Retinal pigment epithelial cell (primary cell): Measurements from ENCODE around the gene TMEM131L.
"Not testable (repeated sequence)": the region's sequence is repeated elsewhere in the genome, so short reads cannot be mapped to it uniquely, and the experiment has no call there.

Source experiments
- DNase-seq: peaks from one replicate; pipeline ENCODE4 v3.0.0-alpha.2; 2010; ENCODE audit warnings: low read depth
- H3K4me3 ChIP-seq: 2 replicates; pipeline ENCODE4 v1.5.1; 2011; ENCODE audit warnings: mild to moderate bottlenecking, low read length, control low read depth, moderate library complexity
- TF ChIP-seq, protein P1 (sequence below): conservative IDR thresholded peaks from 2 replicates; pipeline ENCODE4 v1.5.1; 2011; ENCODE audit warnings: low read depth, low read length, control low read depth, inconsistent platforms

Gene TMEM131L

DNA sequence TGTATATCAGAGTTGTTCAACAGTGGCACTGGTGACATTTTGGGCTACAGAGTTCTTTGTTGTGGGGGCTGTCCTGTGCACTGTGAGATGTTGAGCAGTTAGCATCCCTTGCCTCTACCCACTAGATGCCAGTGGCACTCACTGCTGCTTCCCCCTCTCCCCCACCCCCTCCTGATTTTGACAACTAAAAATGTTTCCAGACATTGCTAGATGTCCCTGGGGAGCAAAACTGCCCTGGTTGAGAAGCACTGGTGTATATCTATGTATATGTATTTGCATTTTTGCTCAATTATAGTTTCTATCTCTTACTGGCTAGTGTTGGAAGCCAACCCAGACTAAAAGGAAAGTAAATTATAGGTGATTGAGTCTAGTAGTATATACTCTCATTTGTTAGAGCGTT, 2.4 kb downstream of the TMEM131L start:
- TF ChIP-seq, protein P1, sequence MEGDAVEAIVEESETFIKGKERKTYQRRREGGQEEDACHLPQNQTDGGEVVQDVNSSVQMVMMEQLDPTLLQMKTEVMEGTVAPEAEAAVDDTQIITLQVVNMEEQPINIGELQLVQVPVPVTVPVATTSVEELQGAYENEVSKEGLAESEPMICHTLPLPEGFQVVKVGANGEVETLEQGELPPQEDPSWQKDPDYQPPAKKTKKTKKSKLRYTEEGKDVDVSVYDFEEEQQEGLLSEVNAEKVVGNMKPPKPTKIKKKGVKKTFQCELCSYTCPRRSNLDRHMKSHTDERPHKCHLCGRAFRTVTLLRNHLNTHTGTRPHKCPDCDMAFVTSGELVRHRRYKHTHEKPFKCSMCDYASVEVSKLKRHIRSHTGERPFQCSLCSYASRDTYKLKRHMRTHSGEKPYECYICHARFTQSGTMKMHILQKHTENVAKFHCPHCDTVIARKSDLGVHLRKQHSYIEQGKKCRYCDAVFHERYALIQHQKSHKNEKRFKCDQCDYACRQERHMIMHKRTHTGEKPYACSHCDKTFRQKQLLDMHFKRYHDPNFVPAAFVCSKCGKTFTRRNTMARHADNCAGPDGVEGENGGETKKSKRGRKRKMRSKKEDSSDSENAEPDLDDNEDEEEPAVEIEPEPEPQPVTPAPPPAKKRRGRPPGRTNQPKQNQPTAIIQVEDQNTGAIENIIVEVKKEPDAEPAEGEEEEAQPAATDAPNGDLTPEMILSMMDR, result no peak
- no peak overlapping the region for H3K4me3 ChIP-seq
- DNase-seq, result no peak

DNA sequence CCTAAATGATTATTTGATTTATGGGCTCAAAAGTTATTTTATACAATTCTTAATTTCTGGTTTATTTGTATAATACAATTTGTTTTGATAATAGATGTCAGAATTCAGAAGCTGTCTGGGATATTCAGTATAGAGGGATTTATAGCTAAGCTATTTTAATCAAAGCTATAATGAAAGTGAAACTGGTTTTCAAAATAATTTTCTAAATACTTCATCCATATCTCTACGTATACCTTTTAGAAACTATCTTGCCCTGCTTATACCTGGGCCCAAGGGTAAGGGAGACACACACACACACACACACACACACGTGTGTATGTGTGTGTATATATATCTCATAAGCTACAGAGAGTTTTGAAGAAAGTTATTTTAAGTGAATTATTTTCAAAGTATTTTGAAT, 2.9 kb downstream of the TMEM131L start:
- H3K4me3 ChIP-seq, result no peak overlapping the region
- DNase-seq, result no peak

DNA sequence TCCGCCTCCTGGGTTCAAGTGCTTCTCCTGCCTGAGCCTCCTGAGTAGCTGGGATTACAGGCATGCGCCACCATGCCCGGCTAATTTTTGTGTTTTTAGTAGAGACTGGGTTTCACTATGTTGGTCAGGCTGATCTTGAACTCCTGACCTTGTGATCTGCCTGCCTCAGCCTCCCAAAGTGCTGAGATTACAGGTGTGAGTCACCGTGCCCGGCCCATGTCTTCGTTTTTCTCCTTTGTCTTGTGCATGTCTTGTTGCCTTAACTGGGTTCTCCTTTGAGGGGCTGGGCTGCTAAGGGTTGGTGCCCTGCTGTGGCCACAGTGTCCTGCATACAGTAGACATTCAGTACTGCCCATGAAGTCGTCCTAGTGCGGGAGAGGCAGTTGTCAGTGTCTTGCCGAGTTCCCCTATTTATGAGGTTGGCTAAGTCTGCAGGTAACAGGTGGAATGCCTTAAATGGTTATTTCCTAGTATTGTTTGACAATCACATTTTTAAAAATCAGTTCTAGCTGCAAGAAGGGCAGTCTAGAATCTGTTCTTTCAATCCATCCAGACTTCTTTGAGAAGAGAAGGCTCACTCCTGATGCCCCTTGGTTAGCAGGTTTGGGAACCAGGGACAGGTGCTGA, 5.0 kb downstream of the TMEM131L start:
- H3K4me3 ChIP-seq, DNase-seq: not testable (repeated sequence)

More for the DNA sequence above, 2.9 kb downstream of the TMEM131L start:
- TF ChIP-seq, protein P1, result no peak

DNA sequence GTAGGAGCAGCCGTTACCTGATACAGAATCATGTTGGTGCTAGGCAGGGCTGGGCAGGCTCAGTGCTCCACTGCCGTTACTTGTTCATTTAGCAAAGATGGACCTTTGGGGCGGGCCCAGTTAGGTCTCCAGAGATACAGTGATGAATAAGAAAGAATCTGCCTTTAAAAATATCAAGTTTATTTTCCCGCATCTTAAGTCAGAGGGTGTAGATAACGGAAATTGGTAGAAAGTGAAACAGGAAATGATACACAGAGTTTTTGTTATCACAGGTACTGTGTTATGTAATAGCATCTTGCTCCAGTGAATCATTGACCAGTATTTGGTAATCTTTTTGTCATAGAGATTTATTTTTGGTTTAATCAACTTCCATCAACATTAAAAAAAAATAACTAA, 5.5 kb downstream of the TMEM131L start:
- TF ChIP-seq, protein P1, result no peak
- no peak for DNase-seq
- H3K4me3 ChIP-seq, result no peak overlapping the region

DNA sequence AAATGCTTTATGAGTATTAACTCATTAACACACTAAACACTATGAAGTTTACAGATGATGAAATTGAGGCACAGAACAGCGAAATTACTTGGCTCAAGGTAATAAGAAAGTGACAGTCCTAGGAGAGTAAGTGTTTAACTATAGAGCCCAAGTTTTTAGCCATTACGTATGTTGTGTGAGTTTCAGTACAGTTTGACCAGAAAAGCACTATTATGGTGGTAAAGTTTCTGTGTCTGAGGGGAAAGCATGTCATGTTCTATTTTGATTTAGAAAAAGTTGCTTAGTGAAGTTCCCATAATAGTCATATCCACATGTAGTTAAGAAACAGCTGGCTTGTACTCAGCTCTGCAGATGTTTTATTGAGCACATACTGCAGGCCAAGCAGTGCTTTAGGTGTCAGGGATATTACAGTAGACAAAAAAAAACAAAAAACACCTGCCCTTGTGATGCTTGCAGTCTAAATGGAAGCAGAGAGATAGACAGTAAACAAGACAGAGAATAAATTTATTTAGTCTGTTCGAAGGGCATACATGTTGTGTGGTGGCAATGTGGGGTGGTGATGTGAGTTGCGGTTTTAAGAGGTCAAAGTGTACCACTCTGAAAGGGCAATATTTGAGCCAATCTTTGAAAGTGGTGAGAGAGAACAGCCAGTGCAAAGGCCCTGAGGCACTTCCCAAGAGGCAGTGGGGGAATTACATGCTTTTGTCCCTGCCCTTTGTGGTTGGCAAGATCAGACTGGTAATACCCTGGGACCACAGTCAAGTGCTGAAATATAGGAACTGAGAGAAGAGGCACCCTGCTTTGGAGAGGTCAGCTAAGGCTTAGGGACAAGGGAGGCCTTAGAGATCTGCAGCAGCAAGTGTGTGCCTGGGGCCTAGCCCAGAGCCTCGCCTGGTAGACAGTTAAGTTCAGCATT, 6.2 kb downstream of the TMEM131L start:
- DNase-seq, result no peak
- TF ChIP-seq, protein P1, result no peak
- H3K4me3 ChIP-seq, result no peak overlapping the region

DNA sequence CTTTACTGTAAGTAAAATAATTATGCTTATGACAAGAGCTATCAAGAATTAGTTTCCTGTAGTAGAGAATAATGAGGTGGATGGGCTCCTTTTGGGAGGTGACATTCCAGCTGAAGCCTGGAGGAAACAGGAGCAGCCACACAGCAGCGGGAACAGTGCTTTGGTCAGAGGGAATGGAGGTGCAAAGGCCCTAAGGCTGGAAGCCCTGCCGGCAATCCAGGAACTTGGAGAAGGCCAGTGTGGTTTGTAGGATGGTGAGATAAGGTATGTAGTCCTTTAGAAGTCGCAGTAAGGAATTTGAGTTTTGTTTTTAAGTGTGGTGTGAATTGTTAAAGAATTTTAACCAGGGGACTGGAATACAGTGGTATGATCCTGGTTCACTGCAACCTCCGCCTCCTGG, 8.1 kb downstream of the TMEM131L start:
- no peak for DNase-seq
- TF ChIP-seq, protein P1, result no peak
- H3K4me3 ChIP-seq, result no peak overlapping the region

DNA sequence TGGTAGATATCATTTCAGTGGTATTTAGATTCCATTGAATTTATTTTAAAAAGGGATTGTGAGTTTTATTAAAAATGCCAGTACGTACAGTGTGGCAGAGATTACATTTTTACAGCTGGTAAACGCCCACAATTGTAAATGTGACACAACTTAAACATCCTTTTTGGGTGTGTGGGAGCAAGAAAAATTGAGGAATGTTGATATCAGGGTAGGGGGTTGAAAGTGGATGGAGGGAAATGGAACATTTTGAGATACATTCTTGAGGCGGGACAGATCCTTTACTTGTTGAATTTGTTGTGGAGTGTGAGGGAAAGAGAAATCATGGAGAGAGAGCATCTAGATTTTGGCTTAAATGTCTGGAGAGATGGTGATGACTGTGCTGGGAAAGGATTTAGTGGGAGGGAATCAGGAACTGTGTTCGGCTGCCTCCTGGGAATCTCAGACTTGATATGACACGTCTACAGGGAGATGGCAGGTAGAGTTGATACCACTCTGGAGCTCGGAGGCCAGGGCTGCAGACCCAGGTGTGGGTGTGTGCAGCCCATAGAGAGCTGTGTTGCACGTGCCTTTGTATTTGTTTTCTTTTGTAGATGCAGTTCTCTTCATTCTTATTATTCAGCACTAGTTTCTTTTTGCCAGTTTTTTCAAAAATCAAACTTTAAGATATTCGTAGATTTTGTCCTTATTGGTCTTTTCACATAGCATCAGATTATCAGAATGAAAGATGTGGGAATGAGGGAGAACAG, 10.8 kb downstream of the TMEM131L start:
- H3K4me3 ChIP-seq, result no peak overlapping the region
- DNase-seq, result no peak
- TF ChIP-seq, protein P1, result no peak
